ENCODE results near the gene CARS1.
"Not testable (repeated sequence)": the region's sequence is repeated elsewhere in the genome, so short reads cannot be mapped to it uniquely, and the experiment has no call there.

CARS1 gene

DNA sequence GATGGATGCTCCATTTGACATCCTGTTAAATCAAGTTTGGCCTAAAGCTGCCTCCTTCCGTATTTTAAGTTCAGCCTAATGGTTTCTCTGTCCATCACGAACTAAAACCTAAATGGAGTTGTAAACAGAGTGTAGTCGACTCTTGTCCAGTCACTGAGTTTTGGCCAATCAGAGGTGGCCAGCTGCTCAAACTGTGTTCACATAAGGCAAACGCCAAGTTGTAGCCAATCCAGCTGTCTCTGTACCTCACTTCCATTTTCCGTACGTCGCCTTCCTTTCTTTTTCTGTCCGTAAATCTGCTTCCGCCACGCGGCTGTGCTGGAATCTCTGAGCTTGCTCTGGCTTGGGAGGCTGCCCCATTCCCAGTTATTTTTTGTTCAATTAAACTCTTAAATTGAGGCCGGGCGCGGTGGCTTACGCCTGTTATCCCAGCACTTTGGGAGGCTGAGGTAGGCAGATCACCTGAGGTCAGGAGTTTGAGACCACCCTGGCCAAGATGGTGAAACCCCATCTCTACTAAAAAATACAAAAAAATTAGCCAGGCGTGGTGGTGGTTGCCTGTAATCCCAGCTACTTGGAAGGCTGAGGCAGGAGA, 20.7 kb upstream of the CARS1 start:
- ChIA-PET CTCF (no interaction called here), POLR2A (no interaction called here)
- TF ChIP-seq ARNT (IDR thresholded peaks at IDR 0.05) (no peak), NFRKB (IDR thresholded peaks at IDR 0.05) (no peak), BHLHE40 (IDR thresholded peaks at IDR 0.05; ENCODE audit: borderline replicate concordance) (no peak), ELF4 (IDR thresholded peaks at IDR 0.05) (no peak), HDGF (IDR thresholded peaks at IDR 0.05; ENCODE audit: borderline replicate concordance) (no peak)
- no peak for DNase-seq (ENCODE audit: extremely low spot score)

DNA sequence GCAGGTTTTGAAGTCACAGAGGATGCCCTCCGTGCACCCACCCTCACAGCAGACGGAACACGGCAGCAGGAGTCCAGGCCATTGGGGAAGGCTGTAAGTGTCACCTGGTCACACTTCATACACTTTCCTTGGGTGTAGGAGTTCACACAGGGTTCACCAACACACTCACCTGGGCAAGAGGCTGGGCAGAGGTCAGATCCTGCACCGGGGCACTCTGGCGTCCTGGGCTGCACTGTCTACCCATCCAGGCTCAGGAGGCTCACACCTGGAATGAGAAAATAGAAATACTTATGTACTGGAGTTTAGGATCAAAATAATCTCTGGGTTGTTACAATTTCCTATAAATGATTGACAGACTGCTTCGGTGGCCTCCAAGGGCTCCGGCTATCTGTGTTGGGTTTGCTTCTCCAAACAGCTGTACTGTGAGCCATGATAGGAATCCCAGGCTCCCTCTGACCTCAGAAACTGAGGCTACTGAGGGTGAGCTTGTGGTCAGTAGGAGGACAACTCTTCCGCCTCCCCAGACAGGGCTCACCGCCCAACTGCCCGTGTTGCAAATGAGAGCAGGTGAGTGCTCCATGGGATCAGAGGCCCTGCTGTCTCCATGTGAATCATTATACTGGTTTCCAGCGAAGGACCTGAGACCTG, 20.1 kb upstream of the CARS1 start:
- ChIA-PET CTCF (interaction anchor here (0.6 kb wide), 1 partner anchor 1449 kb away, joined by 3 read pairs; no protein-coding TSS in a partner anchor), POLR2A (no interaction called here)
- DNase-seq (ENCODE audit: extremely low spot score): no peak
- TF ChIP-seq ZNF384 (IDR thresholded peaks at IDR 0.05): no peak
- no peak for TF ChIP-seq SUZ12 (IDR thresholded peaks at IDR 0.05)
- TF ChIP-seq ELF4 (IDR thresholded peaks at IDR 0.05): no peak
- TF ChIP-seq BHLHE40 (IDR thresholded peaks at IDR 0.05; ENCODE audit: borderline replicate concordance): no peak
- TF ChIP-seq FOXM1 (IDR thresholded peaks at IDR 0.05; ENCODE audit: borderline replicate concordance): no peak
- TF ChIP-seq SP1 (IDR thresholded peaks at IDR 0.05): no peak

DNA sequence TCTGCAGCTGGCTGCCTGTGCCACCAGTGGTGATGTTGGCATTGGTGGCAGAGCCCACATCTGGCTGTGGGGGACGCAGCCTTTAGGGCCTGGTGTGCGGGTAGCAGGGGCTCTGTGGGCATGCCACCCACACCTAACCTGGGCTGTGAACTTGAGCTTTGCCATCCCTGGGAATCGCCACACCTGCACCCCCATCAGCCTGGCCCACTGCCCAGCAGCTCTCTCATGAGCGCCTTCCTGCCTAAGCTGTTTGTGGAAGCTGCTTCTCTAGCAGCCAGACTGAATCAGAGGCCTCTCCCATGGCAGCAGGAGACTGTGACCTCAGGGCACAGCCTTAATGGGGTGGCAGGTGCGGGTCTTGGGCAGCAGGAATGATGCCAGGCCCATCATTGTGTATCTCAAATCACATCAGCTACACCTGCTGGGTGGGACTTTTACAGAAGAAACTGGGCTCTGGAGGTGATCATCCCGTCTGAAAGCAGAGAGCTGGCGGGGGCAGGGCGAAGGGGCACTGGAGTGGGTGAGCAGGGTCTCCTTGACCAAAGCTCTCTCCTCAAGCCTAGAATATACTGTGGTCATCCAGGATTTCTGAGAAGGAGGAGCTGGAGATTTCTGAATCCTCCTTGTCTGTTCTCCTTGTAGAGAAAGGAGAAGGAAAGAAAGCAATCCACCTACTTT, 17.8 kb upstream of the CARS1 start:
- ChIA-PET POLR2A (interaction anchor here (1.2 kb wide), 1 partner anchor 18 kb away, joined by 4 read pairs; the partner anchor contains the start of gene CARS1), CTCF (interaction anchor here (0.6 kb wide), 1 partner anchor 25 kb away, joined by 3 read pairs; no protein-coding TSS in a partner anchor)
- no peak for DNase-seq (ENCODE audit: extremely low spot score)
- TF ChIP-seq L3MBTL2 (conservative IDR thresholded peaks at IDR 0.05) (no peak), ELF4 (IDR thresholded peaks at IDR 0.05) (no peak), ARNT (IDR thresholded peaks at IDR 0.05) (no peak), SUZ12 (IDR thresholded peaks at IDR 0.05) (no peak)

DNA sequence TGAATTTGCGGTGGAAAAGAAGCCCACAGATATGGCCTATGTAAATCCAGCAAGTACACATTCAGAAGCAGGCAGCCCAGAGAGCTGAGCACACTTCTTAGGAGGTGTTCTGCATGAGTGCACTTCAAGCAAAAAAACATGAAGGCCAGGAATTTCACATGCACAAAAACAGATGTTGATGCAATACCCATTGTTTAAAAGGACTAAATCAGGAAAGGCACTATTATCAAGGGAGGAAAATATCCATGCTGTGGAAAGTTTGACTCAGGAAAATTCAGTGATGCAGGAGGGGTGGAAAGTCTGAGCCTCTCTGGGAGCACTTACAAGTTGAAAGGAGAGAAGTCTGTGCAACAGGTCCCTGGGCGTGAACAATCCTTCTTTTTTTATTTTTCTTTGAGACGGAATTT, 15.8 kb upstream of the CARS1 start:
- ChIA-PET CTCF (no interaction called here), POLR2A (no interaction called here)
- no peak for DNase-seq (ENCODE audit: extremely low spot score)
- TF ChIP-seq ELF4 (IDR thresholded peaks at IDR 0.05) (no peak), SP1 (IDR thresholded peaks at IDR 0.05) (no peak), FOXM1 (IDR thresholded peaks at IDR 0.05; ENCODE audit: borderline replicate concordance) (no peak), SUZ12 (IDR thresholded peaks at IDR 0.05) (no peak), FOXA1 (IDR thresholded peaks at IDR 0.05) (no peak), LEF1 (IDR thresholded peaks at IDR 0.05; ENCODE audit: borderline replicate concordance) (no peak), BHLHE40 (IDR thresholded peaks at IDR 0.05; ENCODE audit: borderline replicate concordance) (no peak), TARDBP (IDR thresholded peaks at IDR 0.05) (no peak), L3MBTL2 (conservative IDR thresholded peaks at IDR 0.05) (no peak), FOXK2 (IDR thresholded peaks at IDR 0.05) (no peak), HDGF (IDR thresholded peaks at IDR 0.05; ENCODE audit: borderline replicate concordance) (no peak), ZNF384 (IDR thresholded peaks at IDR 0.05) (no peak), ARNT (IDR thresholded peaks at IDR 0.05) (no peak), NFRKB (IDR thresholded peaks at IDR 0.05) (no peak), CTBP1 (IDR thresholded peaks at IDR 0.05; ENCODE audit: borderline replicate concordance) (no peak)
- TF ChIP-seq, protein P1, sequence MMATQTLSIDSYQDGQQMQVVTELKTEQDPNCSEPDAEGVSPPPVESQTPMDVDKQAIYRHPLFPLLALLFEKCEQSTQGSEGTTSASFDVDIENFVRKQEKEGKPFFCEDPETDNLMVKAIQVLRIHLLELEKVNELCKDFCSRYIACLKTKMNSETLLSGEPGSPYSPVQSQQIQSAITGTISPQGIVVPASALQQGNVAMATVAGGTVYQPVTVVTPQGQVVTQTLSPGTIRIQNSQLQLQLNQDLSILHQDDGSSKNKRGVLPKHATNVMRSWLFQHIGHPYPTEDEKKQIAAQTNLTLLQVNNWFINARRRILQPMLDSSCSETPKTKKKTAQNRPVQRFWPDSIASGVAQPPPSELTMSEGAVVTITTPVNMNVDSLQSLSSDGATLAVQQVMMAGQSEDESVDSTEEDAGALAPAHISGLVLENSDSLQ (IDR thresholded peaks at IDR 0.05): no peak

DNA sequence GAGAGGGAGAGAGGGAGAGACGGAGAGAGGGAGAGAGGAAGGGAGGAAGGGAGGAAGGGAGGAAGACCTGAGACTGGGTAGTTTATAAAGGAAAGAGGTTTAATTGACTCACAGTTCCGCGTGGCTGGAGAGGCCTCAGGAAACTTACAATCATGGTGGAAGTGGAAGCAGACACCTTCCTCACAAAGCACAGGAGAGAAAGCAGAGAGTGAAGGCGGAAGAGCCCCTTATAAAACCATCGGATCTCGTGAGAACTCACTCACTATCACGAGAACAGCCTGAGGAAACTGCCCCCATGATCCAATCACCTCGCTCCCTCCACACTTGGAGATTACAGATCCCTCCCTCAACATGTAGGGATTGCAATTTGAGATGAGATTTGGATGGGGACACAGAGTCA, 12.2 kb upstream of the CARS1 start:
- ChIA-PET POLR2A (no interaction called here), CTCF (no interaction called here)
- TF ChIP-seq TARDBP (IDR thresholded peaks at IDR 0.05) (no peak), LEF1 (IDR thresholded peaks at IDR 0.05; ENCODE audit: borderline replicate concordance) (no peak), ARNT (IDR thresholded peaks at IDR 0.05) (no peak), BHLHE40 (IDR thresholded peaks at IDR 0.05; ENCODE audit: borderline replicate concordance) (no peak), ZNF384 (IDR thresholded peaks at IDR 0.05) (no peak), CTBP1 (IDR thresholded peaks at IDR 0.05; ENCODE audit: borderline replicate concordance) (no peak), FOXM1 (IDR thresholded peaks at IDR 0.05; ENCODE audit: borderline replicate concordance) (no peak), FOXK2 (IDR thresholded peaks at IDR 0.05) (no peak)
- no peak for DNase-seq (ENCODE audit: extremely low spot score)

DNA sequence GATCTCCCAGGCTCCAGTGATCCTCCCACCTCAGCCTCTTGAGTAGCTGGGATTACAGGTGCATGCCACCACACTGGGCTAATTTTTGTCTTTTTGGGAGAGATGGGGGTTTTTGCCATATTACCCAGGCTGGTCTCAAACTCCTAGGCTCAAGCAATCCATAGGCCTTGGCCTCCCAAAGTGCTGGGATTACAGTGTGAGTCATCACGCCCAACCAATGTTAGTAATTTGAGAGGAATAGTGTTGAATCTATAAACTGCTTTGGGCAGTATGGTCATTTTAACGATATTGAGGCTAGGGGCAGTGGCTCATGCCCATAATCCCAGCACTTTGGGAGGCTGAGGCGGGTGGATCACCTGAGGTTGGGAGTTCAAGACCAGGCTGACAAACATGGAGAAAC, 9.1 kb upstream of the CARS1 start:
- DNase-seq (ENCODE audit: extremely low spot score); CTCF ChIA-PET: not testable (repeated sequence)
- POLR2A ChIA-PET: interaction anchor here (1.3 kb wide), 1 partner anchor 9 kb away, joined by 4 read pairs; the partner anchor contains the start of gene CARS1

DNA sequence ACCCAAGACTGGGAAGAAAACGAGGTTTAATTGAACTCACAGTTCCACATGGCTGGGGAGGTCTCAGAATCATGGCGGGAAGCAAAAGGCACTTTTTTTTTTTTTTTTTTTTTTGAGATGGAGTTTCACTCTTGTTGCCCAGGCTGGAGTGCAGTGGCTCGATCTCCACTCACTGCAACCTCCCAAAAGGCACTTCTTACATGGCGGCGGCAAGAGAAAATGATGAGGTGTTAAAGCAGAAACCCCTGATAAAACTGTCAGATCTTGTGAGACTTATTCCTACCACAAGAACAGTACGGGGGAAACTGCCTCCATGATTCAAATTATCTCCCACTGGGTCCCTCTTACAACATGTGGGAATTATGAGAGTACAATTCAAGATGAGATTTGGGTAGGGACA, 7.5 kb upstream of the CARS1 start:
- CTCF ChIA-PET; POLR2A ChIA-PET; DNase-seq (ENCODE audit: extremely low spot score): not testable (repeated sequence)

DNA sequence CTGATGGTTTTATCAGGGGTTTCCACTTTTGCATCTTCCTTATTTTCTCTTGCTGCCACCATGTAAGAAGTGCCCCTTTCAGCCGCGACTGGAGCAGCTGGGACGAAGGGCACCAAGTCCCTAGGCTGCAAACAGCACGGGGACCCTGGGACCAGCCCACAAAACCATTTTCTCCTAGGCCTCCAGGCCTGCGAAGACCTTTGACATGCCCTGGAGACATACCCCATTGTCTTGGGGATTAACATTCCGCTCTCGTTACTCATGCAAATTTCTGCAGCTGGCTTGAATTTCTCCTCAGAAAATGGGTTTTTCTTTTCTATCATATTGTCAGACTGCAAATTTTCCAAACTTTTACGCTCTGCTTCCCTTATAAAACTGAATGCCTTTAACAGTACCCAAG, 6.7 kb upstream of the CARS1 start:
- POLR2A ChIA-PET; CTCF ChIA-PET; DNase-seq (ENCODE audit: extremely low spot score): not testable (repeated sequence)

DNA sequence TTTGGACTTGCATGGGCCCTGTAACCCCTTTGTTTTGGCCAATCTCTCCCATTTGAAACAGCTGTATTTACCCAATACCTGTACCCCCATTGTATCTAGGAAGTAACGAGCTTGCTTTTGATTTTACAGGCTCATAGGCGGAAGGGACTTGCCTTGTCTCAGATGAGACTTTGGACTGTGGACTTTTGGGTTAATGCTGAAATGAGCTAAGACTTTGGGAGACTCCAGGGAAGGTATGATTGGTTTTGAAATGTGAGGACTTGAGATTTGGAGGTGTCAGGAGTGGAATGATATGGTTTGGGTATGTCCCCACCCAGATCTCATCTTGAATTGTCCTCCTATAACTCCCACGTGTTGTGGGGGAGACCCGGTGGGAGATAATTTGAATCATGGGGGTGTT, 6.2 kb upstream of the CARS1 start:
- DNase-seq (ENCODE audit: extremely low spot score); POLR2A ChIA-PET; CTCF ChIA-PET: not testable (repeated sequence)
